NB4 (cell line): ENCODE results near the gene UBAP1L.
"Not testable (repeated sequence)": the region's sequence is repeated elsewhere in the genome, so short reads cannot be mapped to it uniquely, and the experiment has no call there.

ENCODE experiments used
- DNase-seq: peaks from one replicate; pipeline ENCODE4 v3.0.0; 2010; ENCODE audit warnings: low read depth
- H3K4me3 ChIP-seq: one replicate; pipeline ENCODE4 v1.5.1; 2011; ENCODE audit warnings: mild to moderate bottlenecking, low read depth, low read length, moderate library complexity
- MYC ChIP-seq: IDR thresholded peaks from 2 replicates; pipeline ENCODE4 v1.6.1; 2011; ENCODE audit warnings: low read depth, low read length
- POLR2A ChIP-seq: IDR thresholded peaks from 2 replicates; pipeline ENCODE4 v1.6.1; 2011; ENCODE audit warnings: mild to moderate bottlenecking; ENCODE audit not compliant: insufficient read length; ENCODE audit errors: extremely low read depth
- TF ChIP-seq, protein P1 (sequence below): IDR thresholded peaks from one replicate; pipeline ENCODE4 v1.5.1; 2012; ENCODE audit warnings: low read depth, low read length
- TF ChIP-seq, protein P2 (sequence below): IDR thresholded peaks from 2 replicates; pipeline ENCODE4 v1.6.1; 2011; ENCODE audit warnings: low read depth, low read length

Gene UBAP1L

DNA sequence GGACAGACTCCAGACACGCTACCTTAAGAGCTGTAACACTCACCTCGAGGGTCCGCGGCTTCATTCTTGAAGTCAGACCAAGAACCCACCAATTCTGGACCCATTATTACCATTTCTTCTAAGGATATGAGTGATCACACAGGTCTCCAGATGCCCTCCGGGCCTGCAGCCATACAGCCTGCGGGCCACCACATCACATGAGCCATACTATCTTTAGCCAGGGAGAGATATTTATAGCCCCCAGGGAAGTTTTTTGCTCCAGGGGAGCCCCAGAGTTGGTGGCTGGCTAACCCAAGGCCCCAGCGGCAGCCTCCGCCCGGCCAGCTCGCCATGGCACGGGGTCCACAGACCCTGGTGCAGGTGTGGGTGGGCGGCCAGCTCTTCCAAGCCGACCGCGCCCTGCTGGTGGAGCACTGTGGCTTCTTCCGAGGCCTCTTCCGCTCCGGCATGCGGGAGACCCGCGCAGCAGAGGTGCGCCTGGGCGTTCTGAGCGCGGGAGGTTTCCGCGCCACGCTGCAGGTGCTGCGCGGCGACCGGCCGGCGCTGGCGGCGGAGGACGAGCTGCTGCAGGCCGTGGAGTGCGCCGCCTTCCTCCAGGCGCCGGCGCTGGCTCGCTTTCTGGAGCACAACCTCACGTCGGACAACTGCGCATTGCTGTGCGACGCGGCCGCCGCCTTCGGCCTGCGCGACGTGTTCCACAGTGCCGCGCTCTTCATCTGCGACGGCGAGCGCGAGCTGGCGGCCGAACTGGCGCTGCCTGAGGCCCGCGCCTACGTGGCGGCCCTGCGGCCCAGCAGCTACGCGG is 38.3 kb downstream of the UBAP1L start, which contains the start of gene KBTBD13:
Gene KBTBD13 (plus strand): TSS at position 261 of the 805 bp plus-strand sequence. CDS start 70 bp downstream, at position 331.
- TF ChIP-seq, protein P1, sequence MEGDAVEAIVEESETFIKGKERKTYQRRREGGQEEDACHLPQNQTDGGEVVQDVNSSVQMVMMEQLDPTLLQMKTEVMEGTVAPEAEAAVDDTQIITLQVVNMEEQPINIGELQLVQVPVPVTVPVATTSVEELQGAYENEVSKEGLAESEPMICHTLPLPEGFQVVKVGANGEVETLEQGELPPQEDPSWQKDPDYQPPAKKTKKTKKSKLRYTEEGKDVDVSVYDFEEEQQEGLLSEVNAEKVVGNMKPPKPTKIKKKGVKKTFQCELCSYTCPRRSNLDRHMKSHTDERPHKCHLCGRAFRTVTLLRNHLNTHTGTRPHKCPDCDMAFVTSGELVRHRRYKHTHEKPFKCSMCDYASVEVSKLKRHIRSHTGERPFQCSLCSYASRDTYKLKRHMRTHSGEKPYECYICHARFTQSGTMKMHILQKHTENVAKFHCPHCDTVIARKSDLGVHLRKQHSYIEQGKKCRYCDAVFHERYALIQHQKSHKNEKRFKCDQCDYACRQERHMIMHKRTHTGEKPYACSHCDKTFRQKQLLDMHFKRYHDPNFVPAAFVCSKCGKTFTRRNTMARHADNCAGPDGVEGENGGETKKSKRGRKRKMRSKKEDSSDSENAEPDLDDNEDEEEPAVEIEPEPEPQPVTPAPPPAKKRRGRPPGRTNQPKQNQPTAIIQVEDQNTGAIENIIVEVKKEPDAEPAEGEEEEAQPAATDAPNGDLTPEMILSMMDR, result no peak
- TF ChIP-seq, protein P2, sequence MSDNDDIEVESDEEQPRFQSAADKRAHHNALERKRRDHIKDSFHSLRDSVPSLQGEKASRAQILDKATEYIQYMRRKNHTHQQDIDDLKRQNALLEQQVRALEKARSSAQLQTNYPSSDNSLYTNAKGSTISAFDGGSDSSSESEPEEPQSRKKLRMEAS, result no peak
- TF ChIP-seq POLR2A, result no peak
- TF ChIP-seq MYC, result no peak
- no peak within 1 kb of the TSS for H3K4me3 ChIP-seq
- no peak for DNase-seq

DNA sequence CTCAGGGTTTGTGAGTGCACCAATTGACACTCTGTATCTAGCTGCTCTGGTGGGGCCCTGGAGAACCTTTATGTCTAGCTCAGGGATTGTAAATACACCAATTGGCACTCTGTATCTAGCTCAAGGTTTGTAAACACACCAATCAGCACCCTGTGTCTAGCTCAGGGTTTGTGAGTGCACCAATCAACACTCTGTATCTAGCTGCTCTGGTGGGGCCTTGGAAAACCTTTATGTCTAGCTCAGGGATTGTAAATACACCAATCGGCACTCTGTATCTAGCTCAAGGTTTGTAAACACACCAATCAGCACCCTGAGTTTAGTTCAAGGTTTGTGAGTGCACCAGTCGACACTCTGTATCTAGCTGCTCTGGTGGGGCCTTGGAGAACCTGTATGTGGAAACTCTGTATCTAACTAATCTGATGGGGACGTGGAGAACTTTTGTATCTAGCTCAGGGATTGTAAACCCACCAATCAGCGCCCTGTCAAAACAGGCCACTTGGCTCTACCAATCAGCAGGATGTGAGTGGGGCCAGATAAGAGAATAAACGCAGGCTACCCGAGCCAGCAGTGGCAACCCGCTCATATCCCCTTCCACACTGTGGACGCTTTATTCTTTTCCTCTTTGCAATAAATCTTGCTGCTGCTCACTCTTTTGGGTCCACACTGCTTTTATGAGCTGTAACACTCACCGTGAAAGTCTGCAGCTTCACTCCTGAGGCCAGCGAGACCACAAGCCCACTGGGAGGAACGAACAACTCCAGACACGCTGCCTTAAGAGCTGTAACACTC is 39.2 kb downstream of the UBAP1L start:
- DNase-seq, H3K4me3 ChIP-seq: not testable (repeated sequence)

DNA sequence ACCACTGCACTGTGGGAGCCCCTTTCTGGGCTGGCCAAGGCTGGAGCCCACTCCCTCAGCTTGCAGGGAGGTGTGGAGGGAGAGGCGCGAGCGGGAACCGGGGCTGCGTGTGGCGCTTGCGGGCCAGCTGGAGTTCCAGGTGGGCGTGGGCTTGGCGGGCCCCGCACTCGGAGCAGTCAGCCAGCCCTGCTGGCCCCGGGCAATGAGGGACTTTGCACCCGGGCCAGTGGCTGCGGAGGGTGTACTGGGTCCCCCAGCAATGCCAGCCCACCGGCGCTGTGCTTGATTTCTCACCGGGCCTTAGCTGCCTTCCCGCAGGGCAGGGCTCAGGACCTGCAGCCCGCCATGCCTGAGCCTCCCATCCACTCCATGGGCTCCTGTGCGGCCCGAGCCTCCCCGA is 40.1 kb downstream of the UBAP1L start:
- not testable (repeated sequence) for DNase-seq, H3K4me3 ChIP-seq

DNA sequence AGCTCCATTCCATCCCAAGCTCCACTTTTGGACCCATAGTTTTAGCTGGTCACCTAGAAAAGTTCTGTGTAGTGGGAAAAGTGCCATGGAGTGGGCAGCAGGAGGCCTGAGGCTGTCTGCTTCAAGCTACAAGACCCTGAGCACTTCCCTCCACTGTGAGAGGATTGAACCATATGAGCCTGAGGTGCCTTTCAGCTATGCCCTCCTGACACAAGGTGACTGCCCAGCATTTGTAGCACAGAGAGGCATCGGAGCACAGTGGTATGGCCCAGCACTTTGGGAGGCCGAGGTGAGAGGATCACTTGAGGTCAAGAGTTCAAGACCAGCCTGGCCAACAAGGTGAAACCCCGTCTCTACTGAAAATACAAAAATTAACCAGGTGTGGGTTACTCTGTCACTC is 42.4 kb downstream of the UBAP1L start:
- DNase-seq, result no peak
- H3K4me3 ChIP-seq, result no peak overlapping the region
- TF ChIP-seq MYC, result no peak
- TF ChIP-seq, protein P2, result no peak
- TF ChIP-seq, protein P1, result no peak

DNA sequence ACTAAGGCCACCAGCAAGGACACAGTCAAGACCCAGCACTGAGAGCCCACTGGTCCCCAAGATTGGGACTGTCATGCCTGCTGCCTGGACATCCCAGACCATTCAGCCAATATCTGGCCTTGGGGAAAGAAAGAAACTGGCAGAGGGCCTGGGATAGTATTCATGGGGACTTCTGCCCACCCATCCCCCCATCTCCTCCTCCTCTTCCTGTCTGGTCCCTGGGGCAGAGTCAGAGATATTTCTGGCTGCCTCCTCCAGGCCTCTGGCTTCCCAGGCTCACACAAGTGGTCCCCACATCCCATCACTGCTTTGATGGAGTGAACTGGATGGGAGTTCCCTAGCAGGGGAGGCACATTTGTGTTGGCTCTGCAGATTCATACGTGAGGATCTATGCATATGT is 43.0 kb downstream of the UBAP1L start:
- peak; percentile 32 for DNase-seq
- no peak overlapping the region for H3K4me3 ChIP-seq
- TF ChIP-seq MYC (no peak), POLR2A (no peak)
- TF ChIP-seq, protein P2, result no peak
- TF ChIP-seq, protein P1, result no peak

DNA sequence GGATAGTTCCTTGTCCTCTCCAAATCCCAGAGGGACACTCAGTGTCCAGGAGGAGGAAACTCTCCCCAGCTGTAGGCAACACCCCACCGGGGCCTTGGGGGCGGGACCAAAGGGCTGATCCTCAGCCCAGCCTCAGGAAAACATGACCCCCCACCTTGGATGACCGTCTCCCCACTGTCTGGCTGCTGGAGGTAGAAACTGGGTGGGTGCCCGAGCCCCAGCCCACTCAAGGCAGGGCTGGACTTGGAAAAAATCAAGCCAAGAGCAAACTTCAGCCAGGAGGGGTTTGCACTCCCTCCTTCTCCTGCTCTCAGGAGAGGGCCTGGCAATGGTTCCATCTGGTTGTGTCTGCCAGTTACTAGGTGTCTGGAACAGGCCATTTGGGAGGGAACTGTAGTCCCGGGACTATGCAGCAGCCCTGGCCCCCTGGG is 43.6 kb downstream of the UBAP1L start:
- no peak for DNase-seq
- TF ChIP-seq POLR2A, result no peak
- TF ChIP-seq MYC, result no peak
- TF ChIP-seq, protein P2, result no peak
- TF ChIP-seq, protein P1, result no peak
- H3K4me3 ChIP-seq, result no peak overlapping the region
